Measurements from ENCODE around the gene EPPIN.
"Not testable (repeated sequence)": the region's sequence is repeated elsewhere in the genome, so short reads cannot be mapped to it uniquely, and the experiment has no call there.

The EPPIN gene

DNA sequence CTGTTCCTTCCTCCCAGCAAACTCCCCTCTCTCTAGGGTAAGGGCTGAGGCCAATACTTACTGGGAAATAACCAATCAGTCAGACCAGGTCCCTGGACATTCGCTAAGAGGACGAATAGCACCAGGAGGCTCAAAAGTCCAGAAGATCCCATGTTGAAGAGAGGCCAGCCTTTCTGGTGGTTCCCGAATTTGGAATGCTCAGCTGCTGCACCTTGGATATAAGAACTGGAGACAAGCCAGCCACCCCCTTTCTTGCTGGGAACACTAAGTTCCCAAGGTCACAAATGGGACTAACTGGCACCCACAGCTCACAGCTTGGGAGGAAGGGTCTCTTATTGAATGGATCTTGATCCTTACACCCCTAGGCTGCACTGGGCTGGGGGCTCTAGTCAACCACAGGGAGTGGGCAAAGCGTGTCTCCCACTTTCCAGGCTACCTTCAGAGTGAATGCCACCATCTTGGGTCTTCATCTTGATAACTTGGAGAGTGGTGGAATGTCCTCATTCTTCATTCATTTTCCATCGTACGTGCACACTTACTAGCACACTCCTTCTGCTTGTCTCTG, at the start of gene EPPIN:
Gene EPPIN, minus strand, starts transcription at position 196 of the 565 bp plus-strand sequence. Its CDS starts 44 bp downstream, at position 152.
- TF ChIP-seq, protein P1, sequence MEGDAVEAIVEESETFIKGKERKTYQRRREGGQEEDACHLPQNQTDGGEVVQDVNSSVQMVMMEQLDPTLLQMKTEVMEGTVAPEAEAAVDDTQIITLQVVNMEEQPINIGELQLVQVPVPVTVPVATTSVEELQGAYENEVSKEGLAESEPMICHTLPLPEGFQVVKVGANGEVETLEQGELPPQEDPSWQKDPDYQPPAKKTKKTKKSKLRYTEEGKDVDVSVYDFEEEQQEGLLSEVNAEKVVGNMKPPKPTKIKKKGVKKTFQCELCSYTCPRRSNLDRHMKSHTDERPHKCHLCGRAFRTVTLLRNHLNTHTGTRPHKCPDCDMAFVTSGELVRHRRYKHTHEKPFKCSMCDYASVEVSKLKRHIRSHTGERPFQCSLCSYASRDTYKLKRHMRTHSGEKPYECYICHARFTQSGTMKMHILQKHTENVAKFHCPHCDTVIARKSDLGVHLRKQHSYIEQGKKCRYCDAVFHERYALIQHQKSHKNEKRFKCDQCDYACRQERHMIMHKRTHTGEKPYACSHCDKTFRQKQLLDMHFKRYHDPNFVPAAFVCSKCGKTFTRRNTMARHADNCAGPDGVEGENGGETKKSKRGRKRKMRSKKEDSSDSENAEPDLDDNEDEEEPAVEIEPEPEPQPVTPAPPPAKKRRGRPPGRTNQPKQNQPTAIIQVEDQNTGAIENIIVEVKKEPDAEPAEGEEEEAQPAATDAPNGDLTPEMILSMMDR (IDR thresholded peaks at IDR 0.05) = no peak
- DNase-seq = no peak
- no peaks in the 10 kb centered on the region for H3K36me3 Mint-ChIP-seq (ENCODE audit: low read depth)
- peak within 1 kb of the TSS; percentile 26 for H3K27ac Mint-ChIP-seq
- H3K27me3 Mint-ChIP-seq (ENCODE audit: low read depth, poor library complexity) = peaks cover 25% of the 10 kb centered on the region
- H3K4me1 Mint-ChIP-seq = no peaks in the 10 kb centered on the region
- no peak within 1 kb of the TSS for H3K4me3 Mint-ChIP-seq
- H3K9me3 Mint-ChIP-seq = no peaks in the 10 kb centered on the region

DNA sequence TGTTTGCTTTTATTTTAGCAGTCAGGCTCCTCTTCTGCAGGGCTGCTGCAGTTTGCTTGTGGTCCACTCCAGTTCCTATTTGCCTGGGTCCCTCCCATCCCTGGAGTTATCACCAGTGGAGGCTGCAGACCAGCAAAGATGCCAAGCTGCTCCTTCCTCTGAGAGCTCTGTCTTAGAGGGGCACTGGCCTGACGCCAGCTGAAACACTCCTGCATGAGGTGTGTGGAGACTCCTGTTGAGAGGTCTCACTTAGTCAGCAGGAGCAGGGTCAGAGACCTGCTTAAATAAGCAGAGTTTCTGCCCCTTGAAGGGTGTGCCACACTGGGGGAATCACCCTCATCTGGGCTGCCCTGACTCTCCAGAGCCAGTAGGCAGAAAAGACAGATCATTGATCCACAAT, 48.0 kb upstream of the EPPIN start:
- H3K9me3 Mint-ChIP-seq = peaks cover 16% of the 10 kb centered on the region
- no peaks in the 10 kb centered on the region for H3K4me1 Mint-ChIP-seq
- no peak for DNase-seq
- no peak overlapping the region for H3K4me3 Mint-ChIP-seq
- H3K36me3 Mint-ChIP-seq (ENCODE audit: low read depth) = peaks cover 5% of the 10 kb centered on the region
- H3K27ac Mint-ChIP-seq = no peak overlapping the region
- peaks cover 12% of the 10 kb centered on the region for H3K27me3 Mint-ChIP-seq (ENCODE audit: low read depth, poor library complexity)
- TF ChIP-seq, protein P1 (IDR thresholded peaks at IDR 0.05) = no peak

DNA sequence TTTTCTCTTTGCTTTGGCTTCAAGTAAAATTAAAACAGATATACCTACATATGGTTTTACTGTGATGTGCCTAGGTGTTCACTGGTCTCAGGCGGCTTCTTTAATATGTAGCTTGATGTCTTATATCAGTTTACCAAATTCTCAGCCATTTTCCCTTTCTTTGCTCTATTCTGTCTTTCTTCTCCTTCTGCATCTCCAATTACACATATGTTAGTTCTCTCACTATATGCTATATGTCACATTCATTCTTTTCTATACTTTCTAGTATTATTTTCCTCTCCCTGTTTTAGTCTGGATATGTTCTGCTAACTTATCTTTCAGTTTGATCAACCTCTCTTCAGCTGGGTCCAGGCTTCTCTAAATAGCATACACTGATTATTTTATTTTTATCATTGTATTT, 46.3 kb upstream of the EPPIN start:
- Mint-ChIP-seq H3K9me3 (peaks cover 24% of the 10 kb centered on the region), H3K4me3 (no peak overlapping the region), H3K27me3 (ENCODE audit: low read depth, poor library complexity) (peaks cover 7% of the 10 kb centered on the region), H3K27ac (no peak overlapping the region), H3K36me3 (ENCODE audit: low read depth) (peaks cover 5% of the 10 kb centered on the region), H3K4me1 (no peaks in the 10 kb centered on the region)
- DNase-seq = no peak
- TF ChIP-seq, protein P1 (IDR thresholded peaks at IDR 0.05) = no peak

DNA sequence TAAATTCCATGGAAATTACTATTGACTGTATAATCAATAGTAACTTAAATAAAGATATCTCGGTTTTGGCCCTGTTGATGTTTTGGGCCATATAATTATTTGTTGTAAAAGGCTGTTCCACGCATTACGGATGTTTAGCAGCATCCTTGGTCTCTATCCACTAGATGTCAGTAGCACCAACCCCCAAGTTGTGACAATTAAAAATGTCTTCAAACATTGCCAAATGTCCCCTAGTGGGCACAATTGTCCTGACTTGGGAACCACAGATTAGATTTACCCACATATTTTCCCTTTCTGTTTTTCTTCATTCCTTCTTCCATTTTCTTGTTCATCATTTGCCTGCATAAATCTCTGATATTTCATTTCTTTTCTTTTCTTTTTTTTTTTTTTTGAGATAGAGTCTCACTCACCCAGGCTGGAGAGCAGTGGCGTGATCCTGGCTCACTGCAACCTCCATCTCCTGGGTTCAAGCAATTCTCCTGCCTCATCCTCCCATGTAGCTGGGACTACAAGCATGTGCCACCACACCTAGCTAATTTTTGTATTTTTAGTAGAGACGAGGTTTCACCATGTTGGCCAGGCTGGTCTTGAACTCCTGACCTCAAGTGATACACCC, 45.5 kb upstream of the EPPIN start:
- no peak overlapping the region for H3K27ac Mint-ChIP-seq
- no peak for DNase-seq
- TF ChIP-seq, protein P1 (IDR thresholded peaks at IDR 0.05) = peak; percentile 55
- H3K4me3 Mint-ChIP-seq = no peak overlapping the region
- H3K9me3 Mint-ChIP-seq = peaks cover 28% of the 10 kb centered on the region
- H3K36me3 Mint-ChIP-seq (ENCODE audit: low read depth) = peaks cover 5% of the 10 kb centered on the region
- H3K4me1 Mint-ChIP-seq = no peaks in the 10 kb centered on the region
- peaks cover 6% of the 10 kb centered on the region for H3K27me3 Mint-ChIP-seq (ENCODE audit: low read depth, poor library complexity)

DNA sequence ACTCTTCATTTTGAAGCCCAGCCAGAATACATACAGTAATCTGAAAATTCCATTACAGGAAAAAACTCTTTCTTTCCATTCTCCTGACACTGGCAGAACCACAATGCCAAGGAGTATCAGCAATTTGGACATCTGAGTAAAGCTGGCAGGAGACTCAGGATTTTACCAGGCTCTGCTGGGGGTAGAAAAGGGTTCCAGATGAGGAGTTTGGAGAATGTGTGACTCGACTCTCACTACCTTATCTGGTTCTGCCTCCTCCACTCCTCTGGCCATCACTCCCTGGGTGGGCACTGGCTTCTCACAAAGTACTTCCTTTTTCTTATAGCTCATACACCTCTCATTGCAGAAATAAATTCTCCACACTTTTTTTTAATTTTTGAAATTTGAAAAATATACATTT, 42.5 kb upstream of the EPPIN start:
- Mint-ChIP-seq H3K36me3 (ENCODE audit: low read depth) (peaks cover 5% of the 10 kb centered on the region), H3K4me3 (no peak overlapping the region), H3K9me3 (peaks cover 27% of the 10 kb centered on the region), H3K27ac (no peak overlapping the region), H3K4me1 (no peaks in the 10 kb centered on the region), H3K27me3 (ENCODE audit: low read depth, poor library complexity) (peaks cover 6% of the 10 kb centered on the region)
- DNase-seq = no peak
- TF ChIP-seq, protein P1 (IDR thresholded peaks at IDR 0.05) = no peak

DNA sequence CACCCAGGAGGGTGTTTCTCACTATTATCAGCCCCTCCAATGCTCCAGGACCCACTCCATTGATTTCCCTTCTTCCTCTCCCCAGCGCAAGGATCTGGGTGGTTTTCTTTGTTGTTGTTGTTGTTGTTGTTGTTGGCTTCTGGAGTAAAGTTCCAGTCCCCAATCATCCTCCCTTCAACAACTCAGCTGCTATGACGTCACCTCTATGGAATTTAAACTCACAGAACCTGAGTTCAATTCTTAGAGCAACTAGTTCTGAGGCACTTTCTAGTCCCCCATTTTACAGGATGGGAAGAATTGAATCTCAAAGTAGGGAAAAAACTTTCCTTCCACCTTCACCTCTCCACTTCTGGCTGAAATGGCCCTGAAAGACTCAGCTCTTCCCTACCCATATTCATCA, 41.6 kb upstream of the EPPIN start:
- Mint-ChIP-seq H3K9me3 (peaks cover 20% of the 10 kb centered on the region), H3K36me3 (ENCODE audit: low read depth) (peaks cover 5% of the 10 kb centered on the region), H3K4me1 (no peaks in the 10 kb centered on the region), H3K27me3 (ENCODE audit: low read depth, poor library complexity) (peaks cover 3% of the 10 kb centered on the region), H3K27ac (peak overlapping the region; percentile 30), H3K4me3 (no peak overlapping the region)
- TF ChIP-seq, protein P1 (IDR thresholded peaks at IDR 0.05) = no peak
- DNase-seq = no peak

DNA sequence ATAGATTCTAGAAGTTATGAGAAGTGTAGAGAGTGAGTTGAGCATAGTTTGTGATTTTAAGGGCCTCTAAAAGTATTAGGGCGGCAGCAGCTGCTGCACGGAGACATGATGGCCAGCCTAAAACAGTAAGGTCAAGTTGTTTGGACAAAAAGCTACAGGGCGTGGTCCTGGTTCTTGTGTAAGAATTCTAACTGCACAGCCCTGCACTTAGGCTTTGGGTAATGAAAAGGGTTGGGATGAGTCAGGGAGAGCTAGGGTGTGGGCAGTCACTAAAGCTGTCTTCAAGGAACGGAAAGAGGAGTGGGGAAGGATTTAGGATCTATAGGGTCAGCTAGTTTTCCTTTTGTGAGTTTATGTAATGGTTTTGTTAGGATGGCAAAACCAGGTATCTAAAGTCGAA, 38.8 kb upstream of the EPPIN start:
- not testable (repeated sequence) for H3K27me3 Mint-ChIP-seq (ENCODE audit: low read depth, poor library complexity); H3K4me3 Mint-ChIP-seq; H3K4me1 Mint-ChIP-seq; H3K36me3 Mint-ChIP-seq (ENCODE audit: low read depth); H3K27ac Mint-ChIP-seq; DNase-seq
- H3K9me3 Mint-ChIP-seq = peaks cover 12% of the 10 kb centered on the region

DNA sequence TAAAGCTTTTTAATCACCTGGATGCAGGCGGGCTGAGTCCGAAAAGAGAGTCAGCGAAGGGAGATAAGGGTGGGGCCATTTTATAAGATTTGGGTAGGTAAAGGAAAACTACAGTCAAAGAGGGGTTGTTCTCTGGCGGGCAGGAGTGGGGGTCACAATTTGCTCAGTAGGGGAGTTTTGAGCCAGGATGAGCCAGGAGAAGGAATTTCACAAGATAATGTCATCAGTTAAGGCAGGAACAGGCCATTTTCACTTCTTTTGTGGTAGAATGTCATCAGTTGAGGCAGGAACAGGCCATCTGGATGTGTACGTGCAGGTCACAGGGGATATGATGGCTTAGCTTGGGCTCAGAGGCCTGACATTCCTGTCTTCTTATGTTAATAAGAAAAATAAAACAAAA, 37.1 kb upstream of the EPPIN start:
- not testable (repeated sequence) for H3K27ac Mint-ChIP-seq; H3K27me3 Mint-ChIP-seq (ENCODE audit: low read depth, poor library complexity); H3K4me3 Mint-ChIP-seq; H3K4me1 Mint-ChIP-seq; DNase-seq; H3K36me3 Mint-ChIP-seq (ENCODE audit: low read depth)
- H3K9me3 Mint-ChIP-seq = peaks cover 12% of the 10 kb centered on the region

Measured in nephron progenitor cell (in vitro differentiated cells).